HepG2 (cell line): Measurements from ENCODE around the gene FRMD1. TPM values are rescaled to one million over a fixed set of nuclear protein-coding genes. Genes with fewer than 3 reads are reported as not detected.
A peak's percentile ranks its signal among the peaks of the same experiment; 100 is the strongest.

Experiments
- ISX ChIP-seq: sonication (generic); formaldehyde crosslinking; conservative IDR thresholded peaks from 2 replicates; pipeline ENCODE4 v1.5.0; 2020; ENCODE audit warnings: missing genetic modification reagents
- LCORL ChIP-seq, 2 experiments: fragments of 450-650 bp in 1 of 2; sonication (generic) in 1 of 2; formaldehyde crosslinking in 1 of 2; IDR thresholded peaks; 2 replicates each; pipeline versions ENCODE4 v1.5.0 to v1.6.1; 2017 to 2020; ENCODE audit warnings: antibody characterized with exemption in 1 of 2, missing genetic modification reagents in 1 of 2
- LRRFIP1 ChIP-seq: sonication (generic); formaldehyde crosslinking; conservative IDR thresholded peaks from 2 replicates; pipeline ENCODE4 v1.4.0; 2020; ENCODE audit warnings: missing genetic modification reagents
- NR2F6 ChIP-seq, 2 experiments: IDR thresholded peaks; 2 replicates each; pipeline ENCODE4 v1.6.1; 2016; ENCODE audit warnings: antibody characterized with exemption in 1 of 2, mild to moderate bottlenecking in 1 of 2
- POLR2AphosphoS2 ChIP-seq: IDR thresholded peaks from 2 replicates; pipeline ENCODE4 v1.6.1; 2011; ENCODE audit warnings: low read depth, low read length, improper control_type of control experiment
- PTBP1 ChIP-seq: fragments of 200-400 bp; formaldehyde crosslinking; IDR thresholded peaks from 2 replicates; pipeline ENCODE4 v1.6.1; 2018; ENCODE audit warnings: low read length, low read depth; ENCODE audit not compliant: poor library complexity, severe bottlenecking
- THRA ChIP-seq: sonication (generic); formaldehyde crosslinking; IDR thresholded peaks from 2 replicates; pipeline ENCODE4 v1.4.0; 2020; ENCODE audit warnings: missing genetic modification reagents, borderline replicate concordance
- ZBTB21 ChIP-seq: sonication (generic); formaldehyde crosslinking; IDR thresholded peaks from 2 replicates; pipeline ENCODE4 v1.4.0; 2020; ENCODE audit warnings: missing genetic modification reagents
- ZFP90 ChIP-seq: sonication (generic); formaldehyde crosslinking; IDR thresholded peaks from 2 replicates; pipeline ENCODE4 v1.8.0; 2022; ENCODE audit warnings: missing genetic modification reagents, mild to moderate bottlenecking, inconsistent platforms, borderline replicate concordance
- ZNF18 ChIP-seq: sonication (generic); formaldehyde crosslinking; IDR thresholded peaks from 2 replicates; pipeline ENCODE4 v1.8.0; 2022; ENCODE audit warnings: mild to moderate bottlenecking, missing genetic modification reagents; ENCODE audit not compliant: insufficient replicate concordance
- ZNF180 ChIP-seq: sonication (generic); formaldehyde crosslinking; IDR thresholded peaks from 2 replicates; pipeline ENCODE4 v1.4.0; 2020; ENCODE audit warnings: low read depth, missing genetic modification reagents, borderline replicate concordance
- ZNF569 ChIP-seq: sonication (generic); formaldehyde crosslinking; IDR thresholded peaks from 2 replicates; pipeline ENCODE4 v1.5.0; 2020; ENCODE audit warnings: mild to moderate bottlenecking, missing genetic modification reagents, moderate library complexity, borderline replicate concordance
- ZNF709 ChIP-seq: sonication (generic); formaldehyde crosslinking; IDR thresholded peaks from 2 replicates; pipeline ENCODE4 v1.5.0; 2020; ENCODE audit warnings: mild to moderate bottlenecking, missing genetic modification reagents
- ZSCAN25 ChIP-seq: sonication (generic); formaldehyde crosslinking; IDR thresholded peaks from 2 replicates; pipeline ENCODE4 v1.8.0; 2022; ENCODE audit warnings: mild to moderate bottlenecking, missing genetic modification reagents
- polyA plus RNA-seq, 8 experiments: library from polyadenylated mRNA; depleted of rRNA in 3 of 8; stranded (reverse) in 7 of 8; unstranded in 1 of 8; fragments of >200 nt; fragmentation: Illumina TruSeq in 4 of 8; extraction: Trizol in 4 of 8; gene quantifications; 2 replicates each; pipeline versions ENCODE4 v1.2.1 to v1.2.3, GENCODE V29; 2011 to 2016; ENCODE audit warnings: low read depth in 4 of 8, missing spikeins in 1 of 8, mixed read lengths in 1 of 8; ENCODE audit not compliant: insufficient read depth in 1 of 8
- total RNA-seq, 5 experiments: library from RNA; depleted of rRNA; stranded (reverse); fragments of >200 nt; fragmentation: Illumina TruSeq; extraction: Trizol; gene quantifications; 2 replicates each; pipeline ENCODE4 v1.2.3, GENCODE V29; 2016; ENCODE audit warnings: low read depth in 1 of 5
- TF ChIP-seq, protein P1 (sequence below): sonication (generic); formaldehyde crosslinking; IDR thresholded peaks from 2 replicates; pipeline ENCODE4 v1.5.0; 2020; ENCODE audit warnings: mild to moderate bottlenecking, missing genetic modification reagents
- TF ChIP-seq, protein P2 (sequence below), 2 experiments: fragments of 450-650 bp in 1 of 2; sonication (generic) in 1 of 2; formaldehyde crosslinking; IDR thresholded peaks; 2 replicates each; pipeline versions ENCODE4 v1.5.0 to v1.8.0; 2020 to 2022; ENCODE audit warnings: mild to moderate bottlenecking in 1 of 2, missing genetic modification reagents in 1 of 2
- TF ChIP-seq, protein P3 (sequence below): conservative IDR thresholded peaks from 2 replicates; pipeline ENCODE4 v1.6.1; 2018; ENCODE audit warnings: missing genetic modification reagents
- TF ChIP-seq, protein P4 (sequence below): sonication (generic); formaldehyde crosslinking; IDR thresholded peaks from 2 replicates; pipeline ENCODE4 v1.8.1; 2023; ENCODE audit warnings: missing genetic modification reagents, inconsistent platforms, borderline replicate concordance

FRMD1 gene
- total and polyA plus RNA-seq, 2 of the 13 experiments (the other 11 are each of a cell fraction or from before 2014, with no cell fraction given): 0.01 TPM; not detected in 1

- TF ChIP-seq, protein P1, sequence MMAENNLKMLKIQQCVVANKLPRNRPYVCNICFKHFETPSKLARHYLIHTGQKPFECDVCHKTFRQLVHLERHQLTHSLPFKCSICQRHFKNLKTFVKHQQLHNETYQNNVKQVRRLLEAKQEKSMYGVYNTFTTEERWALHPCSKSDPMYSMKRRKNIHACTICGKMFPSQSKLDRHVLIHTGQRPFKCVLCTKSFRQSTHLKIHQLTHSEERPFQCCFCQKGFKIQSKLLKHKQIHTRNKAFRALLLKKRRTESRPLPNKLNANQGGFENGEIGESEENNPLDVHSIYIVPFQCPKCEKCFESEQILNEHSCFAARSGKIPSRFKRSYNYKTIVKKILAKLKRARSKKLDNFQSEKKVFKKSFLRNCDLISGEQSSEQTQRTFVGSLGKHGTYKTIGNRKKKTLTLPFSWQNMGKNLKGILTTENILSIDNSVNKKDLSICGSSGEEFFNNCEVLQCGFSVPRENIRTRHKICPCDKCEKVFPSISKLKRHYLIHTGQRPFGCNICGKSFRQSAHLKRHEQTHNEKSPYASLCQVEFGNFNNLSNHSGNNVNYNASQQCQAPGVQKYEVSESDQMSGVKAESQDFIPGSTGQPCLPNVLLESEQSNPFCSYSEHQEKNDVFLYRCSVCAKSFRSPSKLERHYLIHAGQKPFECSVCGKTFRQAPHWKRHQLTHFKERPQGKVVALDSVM (CRISPR knock-in tag): no peak
- TF ChIP-seq ZBTB21 (CRISPR knock-in tag): no peak
- no peak for TF ChIP-seq ZNF180 (CRISPR knock-in tag)
- no peak for TF ChIP-seq ZNF18 (CRISPR knock-in tag)
- TF ChIP-seq, protein P2, sequence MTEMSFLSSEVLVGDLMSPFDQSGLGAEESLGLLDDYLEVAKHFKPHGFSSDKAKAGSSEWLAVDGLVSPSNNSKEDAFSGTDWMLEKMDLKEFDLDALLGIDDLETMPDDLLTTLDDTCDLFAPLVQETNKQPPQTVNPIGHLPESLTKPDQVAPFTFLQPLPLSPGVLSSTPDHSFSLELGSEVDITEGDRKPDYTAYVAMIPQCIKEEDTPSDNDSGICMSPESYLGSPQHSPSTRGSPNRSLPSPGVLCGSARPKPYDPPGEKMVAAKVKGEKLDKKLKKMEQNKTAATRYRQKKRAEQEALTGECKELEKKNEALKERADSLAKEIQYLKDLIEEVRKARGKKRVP (CRISPR knock-in tag; IDR thresholded peaks at IDR 0.05): no peak
- no peak for TF ChIP-seq POLR2AphosphoS2
- TF ChIP-seq ZNF569 (CRISPR knock-in tag): no peak
- TF ChIP-seq LCORL (IDR thresholded peaks at IDR 0.05): no peak
- no peak for TF ChIP-seq LCORL (CRISPR knock-in tag; IDR thresholded peaks at IDR 0.05)
- TF ChIP-seq THRA (CRISPR knock-in tag): 0 out of 2 replicates have a peak, but pooled peaks have one; percentile 29
- no peak for TF ChIP-seq ZNF709 (CRISPR knock-in tag)
- TF ChIP-seq ISX (CRISPR knock-in tag): no peak
- TF ChIP-seq ZSCAN25 (CRISPR knock-in tag): no peak
- TF ChIP-seq PTBP1: no peak
- no peak for TF ChIP-seq NR2F6 (IDR thresholded peaks at IDR 0.05)
- TF ChIP-seq NR2F6 (CRISPR knock-in tag; IDR thresholded peaks at IDR 0.05): peak; percentile 74
- TF ChIP-seq ZFP90 (CRISPR knock-in tag): no peak
- TF ChIP-seq, protein P3, sequence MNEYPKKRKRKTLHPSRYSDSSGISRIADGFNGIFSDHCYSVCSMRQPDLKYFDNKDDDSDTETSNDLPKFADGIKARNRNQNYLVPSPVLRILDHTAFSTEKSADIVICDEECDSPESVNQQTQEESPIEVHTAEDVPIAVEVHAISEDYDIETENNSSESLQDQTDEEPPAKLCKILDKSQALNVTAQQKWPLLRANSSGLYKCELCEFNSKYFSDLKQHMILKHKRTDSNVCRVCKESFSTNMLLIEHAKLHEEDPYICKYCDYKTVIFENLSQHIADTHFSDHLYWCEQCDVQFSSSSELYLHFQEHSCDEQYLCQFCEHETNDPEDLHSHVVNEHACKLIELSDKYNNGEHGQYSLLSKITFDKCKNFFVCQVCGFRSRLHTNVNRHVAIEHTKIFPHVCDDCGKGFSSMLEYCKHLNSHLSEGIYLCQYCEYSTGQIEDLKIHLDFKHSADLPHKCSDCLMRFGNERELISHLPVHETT (CRISPR knock-in tag): no peak
- TF ChIP-seq LRRFIP1 (CRISPR knock-in tag): no peak
- TF ChIP-seq, protein P4, sequence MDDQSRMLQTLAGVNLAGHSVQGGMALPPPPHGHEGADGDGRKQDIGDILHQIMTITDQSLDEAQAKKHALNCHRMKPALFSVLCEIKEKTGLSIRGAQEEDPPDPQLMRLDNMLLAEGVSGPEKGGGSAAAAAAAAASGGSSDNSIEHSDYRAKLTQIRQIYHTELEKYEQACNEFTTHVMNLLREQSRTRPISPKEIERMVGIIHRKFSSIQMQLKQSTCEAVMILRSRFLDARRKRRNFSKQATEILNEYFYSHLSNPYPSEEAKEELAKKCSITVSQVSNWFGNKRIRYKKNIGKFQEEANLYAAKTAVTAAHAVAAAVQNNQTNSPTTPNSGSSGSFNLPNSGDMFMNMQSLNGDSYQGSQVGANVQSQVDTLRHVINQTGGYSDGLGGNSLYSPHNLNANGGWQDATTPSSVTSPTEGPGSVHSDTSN: no peak
Measured at GRCh38 chr6:168060521-168060931, 18.5 kb downstream of the FRMD1 start (continued).
